ENCODE measurements around the gene ACTA1. TPM values are rescaled to one million over a fixed set of nuclear protein-coding genes. Genes with fewer than 3 reads are reported as not detected.

ACTA1 gene
- total RNA-seq, 1 experiment from 2014 or later: 0.80 TPM

DNA sequence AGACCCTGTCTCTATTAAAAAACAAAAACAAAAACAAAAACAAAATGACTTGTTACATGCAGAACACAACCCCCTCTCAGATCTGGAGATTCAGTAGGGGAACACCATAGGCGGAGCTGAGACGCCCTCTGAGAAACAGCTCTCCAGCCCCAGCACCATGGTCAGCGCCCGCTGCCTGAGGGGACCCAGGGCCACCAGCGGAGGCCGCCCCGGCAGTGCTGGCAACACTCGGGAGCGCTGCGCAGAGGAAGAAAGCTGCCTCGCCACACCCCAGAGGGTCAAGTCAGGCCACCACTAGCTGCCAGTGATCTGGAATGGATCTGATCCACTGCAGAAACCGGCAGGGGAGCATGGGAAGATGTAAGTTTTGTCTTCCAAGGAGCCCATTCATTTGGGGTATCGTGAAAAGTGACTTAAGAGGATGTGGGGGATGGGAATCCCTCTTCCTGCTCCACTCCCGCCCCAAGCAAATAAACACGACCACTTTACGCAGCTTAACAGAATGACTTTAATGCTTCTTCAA is 3.1 kb downstream of the ACTA1 start:
- H3F3A ChIP-seq (ENCODE audit: low read length, unreplicated experiment): no peaks in the 10 kb centered on the region
- no peaks in the 10 kb centered on the region for H3K9me2 ChIP-seq (replicated peaks; ENCODE audit: low read length)
- H3K27me3 ChIP-seq (ENCODE audit: low read length): peaks cover 33% of the 10 kb centered on the region
- TF ChIP-seq EZH2 (IDR thresholded peaks at IDR 0.05; ENCODE audit: low read length, unreplicated experiment) (no peak), EZH2phosphoT487 (IDR thresholded peaks at IDR 0.05; ENCODE audit: borderline replicate concordance, low read length) (no peak)
- TF ChIP-seq, protein P1, sequence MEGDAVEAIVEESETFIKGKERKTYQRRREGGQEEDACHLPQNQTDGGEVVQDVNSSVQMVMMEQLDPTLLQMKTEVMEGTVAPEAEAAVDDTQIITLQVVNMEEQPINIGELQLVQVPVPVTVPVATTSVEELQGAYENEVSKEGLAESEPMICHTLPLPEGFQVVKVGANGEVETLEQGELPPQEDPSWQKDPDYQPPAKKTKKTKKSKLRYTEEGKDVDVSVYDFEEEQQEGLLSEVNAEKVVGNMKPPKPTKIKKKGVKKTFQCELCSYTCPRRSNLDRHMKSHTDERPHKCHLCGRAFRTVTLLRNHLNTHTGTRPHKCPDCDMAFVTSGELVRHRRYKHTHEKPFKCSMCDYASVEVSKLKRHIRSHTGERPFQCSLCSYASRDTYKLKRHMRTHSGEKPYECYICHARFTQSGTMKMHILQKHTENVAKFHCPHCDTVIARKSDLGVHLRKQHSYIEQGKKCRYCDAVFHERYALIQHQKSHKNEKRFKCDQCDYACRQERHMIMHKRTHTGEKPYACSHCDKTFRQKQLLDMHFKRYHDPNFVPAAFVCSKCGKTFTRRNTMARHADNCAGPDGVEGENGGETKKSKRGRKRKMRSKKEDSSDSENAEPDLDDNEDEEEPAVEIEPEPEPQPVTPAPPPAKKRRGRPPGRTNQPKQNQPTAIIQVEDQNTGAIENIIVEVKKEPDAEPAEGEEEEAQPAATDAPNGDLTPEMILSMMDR (conservative IDR thresholded peaks at IDR 0.05; ENCODE audit: low read depth, low read length): no peak
- intact Hi-C loops (cut with micrococcal nuclease): no loop called here
- H3K27ac ChIP-seq (ENCODE audit: low read length): no peak overlapping the region
- no peak overlapping the region for H3K4me2 ChIP-seq (ENCODE audit: low read length)
- ChIA-PET CTCF (no interaction called here), POLR2A (ENCODE audit: unreplicated experiment) (no interaction called here)
- DNase-seq: no peak
- no TSS peak for BruUV-seq (replicated peaks)
- H3K4me3 ChIP-seq (ENCODE audit: low read length): no peak overlapping the region
- H3K36me3 ChIP-seq (ENCODE audit: low read depth, low read length): no peaks in the 10 kb centered on the region
- no peaks in the 10 kb centered on the region for H3K4me1 ChIP-seq (ENCODE audit: insufficient read depth, low read length)
- no peak overlapping the region for H2AFZ ChIP-seq (ENCODE audit: low read length)
- H3K9ac ChIP-seq (ENCODE audit: low read length): no peak overlapping the region
- no peaks in the 10 kb centered on the region for H3K79me2 ChIP-seq (ENCODE audit: low read length)
- no peaks in the 10 kb centered on the region for H4K20me1 ChIP-seq (ENCODE audit: low read length)
- H3K9me3 ChIP-seq (ENCODE audit: low read length): no peaks in the 10 kb centered on the region
- ATAC-seq: peak; percentile 15; the same call in 1 of the 2 replicates

DNA sequence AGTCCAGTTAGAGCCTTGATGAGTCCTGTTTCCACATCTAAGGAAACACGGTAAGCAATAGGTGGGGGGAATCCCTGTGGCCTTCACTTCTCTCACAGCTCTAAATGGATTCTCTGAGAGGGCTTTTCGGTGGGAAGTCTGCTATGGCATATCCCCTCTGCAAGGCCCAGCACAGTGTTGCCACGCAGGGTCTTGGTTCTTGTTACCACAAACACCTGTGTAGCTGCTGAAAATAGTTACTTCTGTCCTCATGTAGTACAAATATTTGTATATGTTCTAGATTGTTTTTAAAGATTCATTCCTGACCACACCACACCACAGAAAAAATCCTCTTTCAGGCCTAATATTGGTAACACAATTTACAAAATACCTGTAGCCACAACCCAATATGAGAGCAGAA is 5.6 kb downstream of the ACTA1 start:
- H3K27me3 ChIP-seq (ENCODE audit: low read length): peaks cover 22% of the 10 kb centered on the region
- no peaks in the 10 kb centered on the region for H3F3A ChIP-seq (ENCODE audit: low read length, unreplicated experiment)
- ChIA-PET POLR2A (ENCODE audit: unreplicated experiment) (no interaction called here), CTCF (no interaction called here)
- H3K79me2 ChIP-seq (ENCODE audit: low read length): no peaks in the 10 kb centered on the region
- no peaks in the 10 kb centered on the region for H3K36me3 ChIP-seq (ENCODE audit: low read depth, low read length)
- H3K9me3 ChIP-seq (ENCODE audit: low read length): no peaks in the 10 kb centered on the region
- no peak overlapping the region for H3K27ac ChIP-seq (ENCODE audit: low read length)
- no peak overlapping the region for H3K4me2 ChIP-seq (ENCODE audit: low read length)
- H3K9me2 ChIP-seq (replicated peaks; ENCODE audit: low read length): no peaks in the 10 kb centered on the region
- H2AFZ ChIP-seq (ENCODE audit: low read length): no peak overlapping the region
- no peaks in the 10 kb centered on the region for H4K20me1 ChIP-seq (ENCODE audit: low read length)
- DNase-seq (no peak), ATAC-seq (no peak)
- no peak for TF ChIP-seq EZH2phosphoT487 (IDR thresholded peaks at IDR 0.05; ENCODE audit: borderline replicate concordance, low read length)
- TF ChIP-seq, protein P1 (conservative IDR thresholded peaks at IDR 0.05; ENCODE audit: low read depth, low read length): no peak
- no peaks in the 10 kb centered on the region for H3K4me1 ChIP-seq (ENCODE audit: insufficient read depth, low read length)
- H3K4me3 ChIP-seq (ENCODE audit: low read length): no peak overlapping the region
- intact Hi-C loops (cut with micrococcal nuclease): no loop called here
- no TSS peak for BruUV-seq (replicated peaks)
- no peak overlapping the region for H3K9ac ChIP-seq (ENCODE audit: low read length)

DNA sequence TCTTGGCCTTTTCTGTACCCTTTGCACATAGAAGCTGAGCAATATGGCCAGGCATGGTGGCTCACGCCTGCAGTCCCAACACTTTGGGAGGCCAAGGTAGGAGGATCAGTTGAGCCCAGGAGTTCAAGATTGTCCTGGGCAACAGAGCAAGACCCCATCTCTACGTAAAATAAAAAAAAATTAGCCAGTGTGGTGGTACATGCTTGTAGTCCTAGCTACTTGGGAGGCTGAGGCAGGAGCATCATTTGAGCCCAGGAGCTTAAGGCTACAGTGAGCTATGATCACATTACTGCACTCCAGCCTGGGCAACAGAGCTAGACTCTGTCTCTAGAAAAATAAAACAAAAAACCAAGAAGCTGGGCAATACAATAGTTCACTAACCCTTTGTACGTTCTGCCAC is 6.3 kb downstream of the ACTA1 start:
- Histone ChIP-seq H3K27me3 (ENCODE audit: low read length) (peaks cover 20% of the 10 kb centered on the region), H3K79me2 (ENCODE audit: low read length) (no peaks in the 10 kb centered on the region), H3K4me1 (ENCODE audit: insufficient read depth, low read length) (no peaks in the 10 kb centered on the region), H2AFZ (ENCODE audit: low read length) (no peak overlapping the region), H3K9me2 (replicated peaks; ENCODE audit: low read length) (no peaks in the 10 kb centered on the region), H4K20me1 (ENCODE audit: low read length) (no peaks in the 10 kb centered on the region), H3K27ac (ENCODE audit: low read length) (no peak overlapping the region), H3F3A (ENCODE audit: low read length, unreplicated experiment) (no peaks in the 10 kb centered on the region), H3K9me3 (ENCODE audit: low read length) (no peaks in the 10 kb centered on the region), H3K36me3 (ENCODE audit: low read depth, low read length) (no peaks in the 10 kb centered on the region), H3K4me3 (ENCODE audit: low read length) (no peak overlapping the region), H3K9ac (ENCODE audit: low read length) (no peak overlapping the region), H3K4me2 (ENCODE audit: low read length) (no peak overlapping the region)
- BruUV-seq (replicated peaks): no TSS peak
- ChIA-PET POLR2A (ENCODE audit: unreplicated experiment) (no interaction called here), CTCF (no interaction called here)
- DNase-seq: no peak
- ATAC-seq: no peak
- TF ChIP-seq, protein P1 (conservative IDR thresholded peaks at IDR 0.05; ENCODE audit: low read depth, low read length): no peak
- TF ChIP-seq EZH2 (IDR thresholded peaks at IDR 0.05; ENCODE audit: low read length, unreplicated experiment): no peak
- no peak for TF ChIP-seq EZH2phosphoT487 (IDR thresholded peaks at IDR 0.05; ENCODE audit: borderline replicate concordance, low read length)
- intact Hi-C loops (cut with micrococcal nuclease): no loop called here
